Liver (tissue), 9 donors: ENCODE results near the gene TOMT. TPM values are rescaled to one million over a fixed set of nuclear protein-coding genes. Genes with fewer than 3 reads are reported as not detected.

Experiments used
- DNase-seq: peaks from one replicate; pipeline ENCODE4 v3.0.0-alpha.2; 2017; ENCODE audit warnings: low spot score
- H3K27ac ChIP-seq, 2 donors: one replicate each; pipeline ENCODE4 v1.7.0; 2013; ENCODE audit warnings: inconsistent platforms in 2 of 2, low read length in 2 of 2, control low read depth in 1 of 2, low read depth in 1 of 2, mild to moderate bottlenecking in 1 of 2
- H3K27me3 ChIP-seq, 4 donors: one replicate each; pipeline versions ENCODE4 v1.6.1 to v1.7.0; 2013; ENCODE audit warnings: low read length in 3 of 4, inconsistent platforms in 1 of 4, mild to moderate bottlenecking in 1 of 4, moderate library complexity in 1 of 4; ENCODE audit not compliant: control insufficient read depth in 4 of 4, insufficient read depth in 4 of 4
- H3K36me3 ChIP-seq, 4 donors: one replicate each; pipeline versions ENCODE4 v1.6.1 to v1.7.0; 2013; ENCODE audit warnings: low read length in 3 of 4, mild to moderate bottlenecking in 3 of 4, low read depth in 1 of 4, moderate library complexity in 1 of 4; ENCODE audit not compliant: control insufficient read depth in 4 of 4, insufficient read depth in 3 of 4
- H3K4me1 ChIP-seq, 4 donors: one replicate each; pipeline versions ENCODE4 v1.6.1 to v1.7.0; 2013; ENCODE audit warnings: low read length in 3 of 4, mild to moderate bottlenecking in 3 of 4, moderate library complexity in 1 of 4; ENCODE audit not compliant: control insufficient read depth in 4 of 4, insufficient read depth in 4 of 4
- H3K4me3 ChIP-seq, 3 donors: one replicate each; pipeline versions ENCODE4 v1.6.1 to v1.7.0; 2013; ENCODE audit warnings: low read length in 3 of 3, control low read depth in 1 of 3, low read depth in 1 of 3, mild to moderate bottlenecking in 1 of 3
- H3K9ac ChIP-seq, 2 donors: one replicate each; pipeline ENCODE4 v1.7.0; 2013; ENCODE audit warnings: low read length in 2 of 2, mild to moderate bottlenecking in 2 of 2, moderate library complexity in 2 of 2, control low read depth in 1 of 2, low read depth in 1 of 2
- H3K9me3 ChIP-seq, 4 donors: one replicate each; pipeline versions ENCODE4 v1.6.1 to v1.7.0; 2013; ENCODE audit warnings: low read length in 3 of 4; ENCODE audit not compliant: control insufficient read depth in 4 of 4
- EGR1 ChIP-seq, 2 donors: IDR thresholded peaks; 2 replicates each; pipeline ENCODE4 v1.6.1; 2016 to 2018; ENCODE audit warnings: antibody characterized with exemption in 2 of 2, low read depth in 2 of 2
- FOXA1 ChIP-seq: IDR thresholded peaks from 2 replicates; pipeline ENCODE4 v1.6.1; 2016; ENCODE audit warnings: antibody characterized with exemption
- FOXA2 ChIP-seq: IDR thresholded peaks from 2 replicates; pipeline ENCODE4 v1.6.1; 2016; ENCODE audit warnings: antibody characterized with exemption
- GABPA ChIP-seq, 2 donors: IDR thresholded peaks in 1 of 2; conservative IDR thresholded peaks in 1 of 2; 2 replicates each; pipeline ENCODE4 v1.6.1; 2016; ENCODE audit warnings: antibody characterized with exemption in 2 of 2, mild to moderate bottlenecking in 1 of 2, moderate library complexity in 1 of 2
- HNF4A ChIP-seq, 2 donors: conservative IDR thresholded peaks; 2 replicates each; pipeline ENCODE4 v1.6.1; 2016; ENCODE audit warnings: antibody characterized with exemption in 2 of 2, mild to moderate bottlenecking in 2 of 2
- HNF4G ChIP-seq: IDR thresholded peaks from 2 replicates; pipeline ENCODE4 v1.6.1; 2016; ENCODE audit warnings: antibody characterized with exemption
- JUND ChIP-seq, 2 donors: IDR thresholded peaks; 2 replicates each; pipeline ENCODE4 v1.6.1; 2016; ENCODE audit warnings: antibody characterized with exemption in 2 of 2
- NR2F2 ChIP-seq: IDR thresholded peaks from 2 replicates; pipeline ENCODE4 v1.6.1; 2016; ENCODE audit warnings: antibody characterized with exemption
- RAD21 ChIP-seq, 2 donors: IDR thresholded peaks; 2 replicates each; pipeline ENCODE4 v1.6.1; 2016; ENCODE audit warnings: antibody characterized with exemption in 2 of 2, mild to moderate bottlenecking in 2 of 2
- RXRA ChIP-seq, 2 donors: IDR thresholded peaks; 2 replicates each; pipeline ENCODE4 v1.6.1; 2017 to 2018; ENCODE audit warnings: antibody characterized with exemption in 2 of 2, mild to moderate bottlenecking in 1 of 2
- SP1 ChIP-seq: IDR thresholded peaks from 2 replicates; pipeline ENCODE4 v1.6.1; 2018; ENCODE audit warnings: antibody characterized with exemption, mild to moderate bottlenecking
- TAF1 ChIP-seq: conservative IDR thresholded peaks from 2 replicates; pipeline ENCODE4 v1.6.1; 2016; ENCODE audit warnings: antibody characterized with exemption, mild to moderate bottlenecking
- YY1 ChIP-seq: IDR thresholded peaks from 2 replicates; pipeline ENCODE4 v1.6.1; 2016; ENCODE audit warnings: antibody characterized with exemption, mild to moderate bottlenecking
- WGBS: extraction: QIAGEN DNeasy Blood & Tissue Kit; methylation state at CpG from one replicate; pipeline ENCODE4 v1.1.7; 2013; 5-methylcytosine and 5-hydroxymethylcytosine counted together
- polyA plus RNA-seq, 2 donors: library from polyadenylated mRNA; stranded (reverse) in 1 of 2; unstranded in 1 of 2; fragments of 200-250 nt in 1 of 2; fragments of >200 nt in 1 of 2; fragmentation: Nextera tagmentation in 1 of 2; extraction: Ambion mirVana in 1 of 2; gene quantifications; one replicate each; pipeline versions ENCODE4 v1.2.1 to v1.2.3, GENCODE V29; 2013 to 2015
- total RNA-seq, 2 donors: library from RNA; depleted of rRNA; stranded (reverse); fragments of >200 nt; gene quantifications; one replicate each; pipeline ENCODE4 v1.2.3, GENCODE V29; 2014
- TF ChIP-seq, protein P1 (sequence below): IDR thresholded peaks from 2 replicates; pipeline ENCODE4 v1.6.1; 2016; ENCODE audit warnings: antibody characterized with exemption
- TF ChIP-seq, protein P2 (sequence below): IDR thresholded peaks from 2 replicates; pipeline ENCODE4 v1.6.1; 2016; ENCODE audit warnings: antibody characterized with exemption, mild to moderate bottlenecking
- TF ChIP-seq, protein P3 (sequence below): IDR thresholded peaks from 2 replicates; pipeline ENCODE4 v1.6.1; 2016; ENCODE audit warnings: antibody characterized with exemption
- TF ChIP-seq, protein P4 (sequence below): IDR thresholded peaks from 2 replicates; pipeline ENCODE4 v1.6.1; 2016; ENCODE audit warnings: antibody characterized with exemption
- TF ChIP-seq, protein P5 (sequence below): fragments of 150-350 bp; IDR thresholded peaks from 2 replicates; pipeline ENCODE4 v1.5.1; 2017; ENCODE audit warnings: improper control_type of control experiment, low read depth, low read length; ENCODE audit not compliant: missing input control
- donor health status: healthy.
- donor health status: healthy.
- donor health status: healthy.
- donor health status: healthy.
- donor health status: healthy.

The TOMT gene
- total and polyA plus RNA-seq, 4 donors, result 0.33 TPM; not detected in 3

DNA sequence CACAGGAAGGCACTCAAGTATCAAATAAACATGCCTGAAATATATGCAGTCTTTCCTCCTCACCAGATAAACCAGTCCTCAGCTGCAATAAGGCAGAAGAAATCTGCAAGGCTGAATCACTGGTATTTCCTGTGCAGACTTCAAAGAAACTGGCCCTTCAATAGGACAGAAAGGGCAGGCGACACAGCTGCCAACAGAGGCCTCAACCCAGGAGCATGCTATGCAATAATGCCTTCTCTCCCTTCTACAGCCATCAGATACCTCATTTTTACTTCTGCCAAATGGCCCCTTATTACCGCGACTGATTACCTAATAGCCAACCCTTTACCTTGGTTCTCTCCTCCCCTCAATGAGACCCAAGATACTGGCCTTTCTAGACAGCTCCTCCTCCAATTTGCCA is 33.4 kb upstream of the TOMT start:
- H3K4me3 ChIP-seq, result no peak overlapping the region
- peaks cover 0 to 14% (median 7%) of the 10 kb centered on the region in 4 donors for H3K4me1 ChIP-seq
- no peaks in the 10 kb centered on the region for H3K9me3 ChIP-seq
- H3K27ac ChIP-seq, result no peak overlapping the region
- DNase-seq, result no peak
- no peaks in the 10 kb centered on the region for H3K36me3 ChIP-seq
- H3K9ac ChIP-seq, result no peak overlapping the region
- TF ChIP-seq EGR1 (IDR thresholded peaks at IDR 0.05; ENCODE audit: low read depth in 2 of 2) (no peak), SP1 (no peak), TAF1 (no peak), HNF4A (conservative IDR thresholded peaks at IDR 0.05) (no peak), NR2F2 (no peak)
- TF ChIP-seq, protein P1, sequence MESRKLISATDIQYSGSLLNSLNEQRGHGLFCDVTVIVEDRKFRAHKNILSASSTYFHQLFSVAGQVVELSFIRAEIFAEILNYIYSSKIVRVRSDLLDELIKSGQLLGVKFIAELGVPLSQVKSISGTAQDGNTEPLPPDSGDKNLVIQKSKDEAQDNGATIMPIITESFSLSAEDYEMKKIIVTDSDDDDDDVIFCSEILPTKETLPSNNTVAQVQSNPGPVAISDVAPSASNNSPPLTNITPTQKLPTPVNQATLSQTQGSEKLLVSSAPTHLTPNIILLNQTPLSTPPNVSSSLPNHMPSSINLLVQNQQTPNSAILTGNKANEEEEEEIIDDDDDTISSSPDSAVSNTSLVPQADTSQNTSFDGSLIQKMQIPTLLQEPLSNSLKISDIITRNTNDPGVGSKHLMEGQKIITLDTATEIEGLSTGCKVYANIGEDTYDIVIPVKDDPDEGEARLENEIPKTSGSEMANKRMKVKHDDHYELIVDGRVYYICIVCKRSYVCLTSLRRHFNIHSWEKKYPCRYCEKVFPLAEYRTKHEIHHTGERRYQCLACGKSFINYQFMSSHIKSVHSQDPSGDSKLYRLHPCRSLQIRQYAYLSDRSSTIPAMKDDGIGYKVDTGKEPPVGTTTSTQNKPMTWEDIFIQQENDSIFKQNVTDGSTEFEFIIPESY, result no peak
- TF ChIP-seq, protein P2, sequence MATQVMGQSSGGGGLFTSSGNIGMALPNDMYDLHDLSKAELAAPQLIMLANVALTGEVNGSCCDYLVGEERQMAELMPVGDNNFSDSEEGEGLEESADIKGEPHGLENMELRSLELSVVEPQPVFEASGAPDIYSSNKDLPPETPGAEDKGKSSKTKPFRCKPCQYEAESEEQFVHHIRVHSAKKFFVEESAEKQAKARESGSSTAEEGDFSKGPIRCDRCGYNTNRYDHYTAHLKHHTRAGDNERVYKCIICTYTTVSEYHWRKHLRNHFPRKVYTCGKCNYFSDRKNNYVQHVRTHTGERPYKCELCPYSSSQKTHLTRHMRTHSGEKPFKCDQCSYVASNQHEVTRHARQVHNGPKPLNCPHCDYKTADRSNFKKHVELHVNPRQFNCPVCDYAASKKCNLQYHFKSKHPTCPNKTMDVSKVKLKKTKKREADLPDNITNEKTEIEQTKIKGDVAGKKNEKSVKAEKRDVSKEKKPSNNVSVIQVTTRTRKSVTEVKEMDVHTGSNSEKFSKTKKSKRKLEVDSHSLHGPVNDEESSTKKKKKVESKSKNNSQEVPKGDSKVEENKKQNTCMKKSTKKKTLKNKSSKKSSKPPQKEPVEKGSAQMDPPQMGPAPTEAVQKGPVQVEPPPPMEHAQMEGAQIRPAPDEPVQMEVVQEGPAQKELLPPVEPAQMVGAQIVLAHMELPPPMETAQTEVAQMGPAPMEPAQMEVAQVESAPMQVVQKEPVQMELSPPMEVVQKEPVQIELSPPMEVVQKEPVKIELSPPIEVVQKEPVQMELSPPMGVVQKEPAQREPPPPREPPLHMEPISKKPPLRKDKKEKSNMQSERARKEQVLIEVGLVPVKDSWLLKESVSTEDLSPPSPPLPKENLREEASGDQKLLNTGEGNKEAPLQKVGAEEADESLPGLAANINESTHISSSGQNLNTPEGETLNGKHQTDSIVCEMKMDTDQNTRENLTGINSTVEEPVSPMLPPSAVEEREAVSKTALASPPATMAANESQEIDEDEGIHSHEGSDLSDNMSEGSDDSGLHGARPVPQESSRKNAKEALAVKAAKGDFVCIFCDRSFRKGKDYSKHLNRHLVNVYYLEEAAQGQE, result no peak
- TF ChIP-seq, protein P3, sequence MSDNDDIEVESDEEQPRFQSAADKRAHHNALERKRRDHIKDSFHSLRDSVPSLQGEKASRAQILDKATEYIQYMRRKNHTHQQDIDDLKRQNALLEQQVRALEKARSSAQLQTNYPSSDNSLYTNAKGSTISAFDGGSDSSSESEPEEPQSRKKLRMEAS, result no peak
- H3K27me3 ChIP-seq, result no peaks in the 10 kb centered on the region
- 82% methylated on average over 3 of the region's 3 CpGs for WGBS

DNA sequence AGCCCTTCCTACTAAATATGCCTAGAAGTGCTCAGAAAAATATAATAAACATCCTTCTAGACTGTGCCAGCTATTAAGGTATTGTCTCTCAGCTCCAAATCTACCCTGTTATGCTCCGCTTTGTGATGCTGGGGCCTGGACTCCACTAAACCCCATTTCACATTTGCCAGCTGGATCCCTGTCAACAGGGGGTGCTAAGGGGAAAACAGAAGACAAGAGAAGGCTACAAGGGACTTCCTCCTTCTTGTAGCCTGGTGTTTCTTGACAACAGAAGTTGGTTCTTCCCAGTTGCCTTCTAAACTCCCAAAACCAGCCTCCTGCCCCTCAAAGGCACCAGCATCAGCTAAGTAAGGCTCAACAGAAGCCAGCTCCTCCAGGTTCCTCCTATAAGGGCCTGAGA is 30.6 kb upstream of the TOMT start:
- Histone ChIP-seq H3K27ac (no peak overlapping the region), H3K36me3 (no peaks in the 10 kb centered on the region), H3K27me3 (no peaks in the 10 kb centered on the region), H3K9me3 (no peaks in the 10 kb centered on the region), H3K4me3 (no peak overlapping the region), H3K4me1 (peaks cover 0 to 12% (median 3%) of the 10 kb centered on the region in 4 donors), H3K9ac (no peak overlapping the region)
- TF ChIP-seq, protein P2, result no peak
- TF ChIP-seq, protein P4, sequence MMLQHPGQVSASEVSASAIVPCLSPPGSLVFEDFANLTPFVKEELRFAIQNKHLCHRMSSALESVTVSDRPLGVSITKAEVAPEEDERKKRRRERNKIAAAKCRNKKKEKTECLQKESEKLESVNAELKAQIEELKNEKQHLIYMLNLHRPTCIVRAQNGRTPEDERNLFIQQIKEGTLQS, result no peak
- TF ChIP-seq HNF4G (no peak), RAD21 (IDR thresholded peaks at IDR 0.05) (no peak), NR2F2 (no peak), SP1 (no peak), FOXA2 (no peak), JUND (IDR thresholded peaks at IDR 0.05) (no peak), HNF4A (conservative IDR thresholded peaks at IDR 0.05) (no peak), RXRA (IDR thresholded peaks at IDR 0.05) (no peak), GABPA (IDR thresholded peaks at IDR 0.05 in 1 of 2, conservative IDR thresholded peaks at IDR 0.05 in 1 of 2) (no peak), FOXA1 (no peak), YY1 (no peak), TAF1 (no peak), EGR1 (IDR thresholded peaks at IDR 0.05; ENCODE audit: low read depth in 2 of 2) (no peak)
- TF ChIP-seq, protein P1, result no peak
- TF ChIP-seq, protein P5, sequence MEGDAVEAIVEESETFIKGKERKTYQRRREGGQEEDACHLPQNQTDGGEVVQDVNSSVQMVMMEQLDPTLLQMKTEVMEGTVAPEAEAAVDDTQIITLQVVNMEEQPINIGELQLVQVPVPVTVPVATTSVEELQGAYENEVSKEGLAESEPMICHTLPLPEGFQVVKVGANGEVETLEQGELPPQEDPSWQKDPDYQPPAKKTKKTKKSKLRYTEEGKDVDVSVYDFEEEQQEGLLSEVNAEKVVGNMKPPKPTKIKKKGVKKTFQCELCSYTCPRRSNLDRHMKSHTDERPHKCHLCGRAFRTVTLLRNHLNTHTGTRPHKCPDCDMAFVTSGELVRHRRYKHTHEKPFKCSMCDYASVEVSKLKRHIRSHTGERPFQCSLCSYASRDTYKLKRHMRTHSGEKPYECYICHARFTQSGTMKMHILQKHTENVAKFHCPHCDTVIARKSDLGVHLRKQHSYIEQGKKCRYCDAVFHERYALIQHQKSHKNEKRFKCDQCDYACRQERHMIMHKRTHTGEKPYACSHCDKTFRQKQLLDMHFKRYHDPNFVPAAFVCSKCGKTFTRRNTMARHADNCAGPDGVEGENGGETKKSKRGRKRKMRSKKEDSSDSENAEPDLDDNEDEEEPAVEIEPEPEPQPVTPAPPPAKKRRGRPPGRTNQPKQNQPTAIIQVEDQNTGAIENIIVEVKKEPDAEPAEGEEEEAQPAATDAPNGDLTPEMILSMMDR, result no peak
- TF ChIP-seq, protein P3, result no peak
- no peak for DNase-seq
- WGBS, result 91% methylated on average over 1 of the region's 1 CpG
